CD4-positive, alpha-beta T cell (primary cell): ENCODE results near the gene KIF14. TPM values are rescaled to one million over a fixed set of nuclear protein-coding genes. Genes with fewer than 3 reads are reported as not detected.

Experiments
- ATAC-seq: fragments of 200-7000 bp; cut with Tn5 transposase; one replicate; pipeline ENCODE4 v1.10.0; 2022; ENCODE audit warnings: mild to moderate bottlenecking; ENCODE audit not compliant: poor library complexity
- CTCF ChIA-PET: fragments of 350-600 bp; sonication (Branson Sonifier 250); formaldehyde crosslinking; loops from one replicate; lab custom pipeline; 2021; ENCODE audit warnings: antibody characterized with exemption, inconsistent platforms; lab: Charles Lee
- POLR2A ChIA-PET: fragments of 350-600 bp; sonication (Branson Sonifier 250); formaldehyde crosslinking; loops from one replicate; lab custom pipeline; 2021; ENCODE audit warnings: antibody characterized with exemption, inconsistent platforms; lab: Charles Lee
- DNase-seq, 14 experiments: peaks; one replicate each; pipeline ENCODE4 v3.0.0-alpha.2; 2013 to 2020; ENCODE audit warnings: mixed read lengths in 2 of 14
- H3K27ac ChIP-seq, 2 donors: one replicate each; pipeline versions ENCODE4 v1.5.1 to v1.7.0; 2013; ENCODE audit warnings: low read length in 2 of 2, low read depth in 1 of 2, mild to moderate bottlenecking in 1 of 2
- H3K27me3 ChIP-seq, 2 experiments: 1 replicate in 1 of 2; 2 replicates in 1 of 2; pipeline versions ENCODE4 v1.6.1 to v1.7.0; 2013; ENCODE audit warnings: low read length in 2 of 2, control low read depth in 1 of 2, mild to moderate bottlenecking in 1 of 2, moderate library complexity in 1 of 2; ENCODE audit not compliant: insufficient read depth in 2 of 2, control insufficient read depth in 1 of 2
- H3K36me3 ChIP-seq: one replicate; pipeline ENCODE4 v1.6.1; 2013; ENCODE audit warnings: low read length, control low read depth; ENCODE audit not compliant: insufficient read depth
- H3K4me1 ChIP-seq: one replicate; pipeline ENCODE4 v1.6.1; 2013; ENCODE audit warnings: low read length, control low read depth; ENCODE audit not compliant: insufficient read depth
- H3K4me3 ChIP-seq: one replicate; pipeline ENCODE4 v1.5.1; 2013; ENCODE audit warnings: mild to moderate bottlenecking, low read length, moderate library complexity
- H3K9me3 ChIP-seq, 2 experiments: 1 replicate in 1 of 2; 2 replicates in 1 of 2; pipeline versions ENCODE4 v1.6.1 to v1.7.0; 2013; ENCODE audit warnings: low read length in 2 of 2, mild to moderate bottlenecking in 2 of 2, control low read depth in 1 of 2, moderate library complexity in 1 of 2; ENCODE audit not compliant: control insufficient read depth in 1 of 2, insufficient read depth in 1 of 2
- H3K27ac Mint-ChIP-seq: one replicate; pipeline ENCODE4 v1.8.0; 2020; ENCODE audit warnings: mixed read lengths
- H3K27me3 Mint-ChIP-seq: one replicate; pipeline ENCODE4 v1.8.0; 2021; ENCODE audit warnings: mixed read lengths
- H3K36me3 Mint-ChIP-seq: one replicate; pipeline ENCODE4 v1.8.0; 2021; ENCODE audit warnings: low read depth, mixed read lengths
- H3K4me1 Mint-ChIP-seq: one replicate; pipeline ENCODE4 v1.8.0; 2021; ENCODE audit warnings: low read depth, mixed read lengths
- H3K4me3 Mint-ChIP-seq: one replicate; pipeline ENCODE4 v1.8.0; 2020; ENCODE audit warnings: mild to moderate bottlenecking, mixed read lengths
- H3K9me3 Mint-ChIP-seq: one replicate; pipeline ENCODE4 v1.8.0; 2020; ENCODE audit warnings: mixed read lengths
- CTCF ChIP-seq: fragments of 200-600 bp; IDR thresholded peaks from one replicate; pipeline ENCODE4 v1.8.0; 2022; ENCODE audit warnings: antibody characterized with exemption, mild to moderate bottlenecking
- intact Hi-C, 2 experiments: fragments of 100-400 bp; cut with DNase I in 1 of 2; cut with micrococcal nuclease in 1 of 2; formaldehyde crosslinking; loops; one replicate each; pipeline versions ENCODE4 v1.15.1 to v1.9.0; 2023 to 2025; cut with DNase I, micrococcal nuclease
- total RNA-seq, 174 experiments: library from RNA in 2 of 174; stranded (reverse) in 2 of 174; gene quantifications; one replicate each; pipeline ENCODE4 v1.2.3 and lab custom pipeline; 2021 to 2026

Gene KIF14
- total RNA-seq, 2 experiments from 2014 or later: 0.11 TPM

GRCh38 chr1:200590001-200590400, 30.6 kb downstream of the KIF14 start:
- ChIA-PET CTCF (no interaction called here), POLR2A (no interaction called here)
- H3K27ac ChIP-seq: no peak overlapping the region
- peak in 1 of 14 experiments; percentile 4 for DNase-seq
- no peaks in the 10 kb centered on the region for H3K27me3 Mint-ChIP-seq
- TF ChIP-seq CTCF: no peak
- no peaks in the 10 kb centered on the region for H3K36me3 Mint-ChIP-seq
- H3K27ac Mint-ChIP-seq: no peak overlapping the region
- no peaks in the 10 kb centered on the region for H3K36me3 ChIP-seq
- no peaks in the 10 kb centered on the region for H3K9me3 Mint-ChIP-seq
- H3K4me1 ChIP-seq: no peaks in the 10 kb centered on the region
- no peak for ATAC-seq
- intact Hi-C loops: no loop called here
- no peak overlapping the region for H3K4me3 ChIP-seq
- no peaks in the 10 kb centered on the region for H3K4me1 Mint-ChIP-seq
- no peaks in the 10 kb centered on the region for H3K9me3 ChIP-seq
- no peak overlapping the region for H3K4me3 Mint-ChIP-seq
- H3K27me3 ChIP-seq: no peaks in the 10 kb centered on the region

- H3K27me3 ChIP-seq: no peaks in the 10 kb centered on the region
- no peak for TF ChIP-seq CTCF
- POLR2A ChIA-PET: no interaction called here
- H3K27ac ChIP-seq: no peak overlapping the region
- Mint-ChIP-seq H3K4me1 (no peaks in the 10 kb centered on the region), H3K27ac (no peak overlapping the region), H3K9me3 (peaks cover 2% of the 10 kb centered on the region), H3K27me3 (no peaks in the 10 kb centered on the region), H3K36me3 (no peaks in the 10 kb centered on the region), H3K4me3 (no peak overlapping the region)
- no peaks in the 10 kb centered on the region for H3K4me1 ChIP-seq
- peak in 3 of 14 experiments; percentile 6 to 37 (median 25) for DNase-seq
- no peak for ATAC-seq
- H3K36me3 ChIP-seq: no peaks in the 10 kb centered on the region
- no peak overlapping the region for H3K4me3 ChIP-seq
- CTCF ChIA-PET: no interaction called here
- intact Hi-C loops: no loop called here
- H3K9me3 ChIP-seq: no peaks in the 10 kb centered on the region
These were observed 31.9 kb downstream of the KIF14 start for GRCh38 chr1:200588698-200589097.

GRCh38 chr1:200564319-200564718, 56.2 kb downstream of the KIF14 start:
- ChIA-PET POLR2A (no interaction called here), CTCF (no interaction called here)
- Histone ChIP-seq H3K36me3 (no peaks in the 10 kb centered on the region), H3K4me1 (no peaks in the 10 kb centered on the region), H3K4me3 (no peak overlapping the region), H3K27me3 (no peaks in the 10 kb centered on the region), H3K9me3 (no peaks in the 10 kb centered on the region), H3K27ac (no peak overlapping the region)
- no peak for TF ChIP-seq CTCF
- Mint-ChIP-seq H3K9me3 (no peaks in the 10 kb centered on the region), H3K27me3 (no peaks in the 10 kb centered on the region), H3K4me1 (no peaks in the 10 kb centered on the region), H3K36me3 (no peaks in the 10 kb centered on the region), H3K27ac (no peak overlapping the region), H3K4me3 (no peak overlapping the region)
- intact Hi-C loops: no loop called here
- DNase-seq (no peak), ATAC-seq (no peak)
